ENCODE data around the gene GALT. TPM values are rescaled to one million over a fixed set of nuclear protein-coding genes. Genes with fewer than 3 reads are reported as not detected.

Gene GALT
- total and polyA plus RNA-seq, 8 donors = 17.4 to 148 (median 35.9) TPM

DNA sequence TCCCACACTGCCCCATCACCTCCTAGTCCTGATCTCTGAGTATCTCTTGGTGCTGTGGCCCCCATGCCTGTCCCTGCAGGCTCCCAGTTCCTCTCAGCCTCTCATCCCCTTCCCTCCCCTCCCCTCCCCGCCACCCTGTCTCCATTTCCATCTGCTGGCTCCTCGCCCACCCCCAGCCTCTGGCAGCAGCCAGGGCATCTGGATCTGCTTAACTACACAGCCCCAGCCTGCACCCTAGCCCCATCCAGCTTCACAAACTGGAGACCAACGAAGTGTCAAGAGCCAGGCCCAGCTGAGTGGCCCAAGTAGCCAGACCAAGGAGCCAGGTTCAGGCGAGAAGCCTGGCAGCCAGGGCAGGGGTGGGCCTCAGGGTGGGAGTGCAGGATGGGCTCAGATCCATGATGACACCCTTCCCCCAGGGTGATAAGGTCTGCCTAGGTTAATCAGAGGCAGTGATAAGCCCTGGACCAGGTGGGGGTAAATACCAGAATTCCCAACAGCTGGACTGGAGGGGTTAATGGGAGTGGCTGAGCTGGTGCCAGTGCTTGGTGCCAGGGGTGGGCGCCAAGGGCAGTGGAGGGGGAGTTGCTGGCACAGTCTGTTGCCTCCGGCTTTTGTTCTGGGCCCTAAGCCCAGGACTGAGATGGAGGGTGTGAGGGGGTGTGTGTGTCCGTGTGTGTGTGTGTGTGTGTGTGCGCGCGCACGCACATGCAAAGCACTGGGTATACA lies 8.0 kb downstream of the GALT start:
- Histone ChIP-seq H3K4me1 (peaks cover 46 to 56% (median 49%) of the 10 kb centered on the region in 4 donors), H3K4me3 (peak overlapping the region in 1 of 4 donors; percentile 3), H3K27me3 (no peaks in the 10 kb centered on the region)

DNA sequence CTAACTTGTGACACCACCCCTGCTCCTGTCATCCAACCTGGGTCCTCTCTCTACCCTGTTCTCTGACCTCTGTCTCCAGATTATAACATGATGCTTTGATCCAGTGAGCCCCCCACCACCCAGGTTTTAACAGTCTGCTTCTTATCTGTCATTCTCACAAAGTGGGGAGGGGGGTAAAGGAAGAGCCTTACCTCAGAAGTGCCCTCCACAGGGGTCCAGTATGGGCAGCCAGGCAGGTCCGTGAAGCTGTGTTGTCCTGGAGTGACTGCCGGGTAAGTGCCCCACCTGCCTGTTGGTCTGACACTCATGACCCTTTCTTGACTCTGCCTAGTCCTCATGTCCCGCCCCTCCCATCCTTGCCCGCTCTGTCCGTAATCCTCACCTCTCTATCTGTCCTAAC lies 8.9 kb downstream of the GALT start:
- intact Hi-C loops (cut with DNase I; ENCODE audit: low total_unique reads) = no loop called here
- 68 to 82% (median 79%) methylated on average over 5 of the region's 5 CpGs for WGBS, 5 donors

More for the DNA sequence above, 8.0 kb downstream of the GALT start:
- Histone ChIP-seq H3K9me3 (no peaks in the 10 kb centered on the region), H3K27ac (peak overlapping the region in 4 of 5 donors; percentile 53 to 84 (median 80)), H3K36me3 (peaks cover 4 to 11% (median 9%) of the 10 kb centered on the region in 4 donors)
- 20 to 43% (median 25%) methylated on average over 7 to 11 of the region's 11 CpGs for WGBS, 5 donors
- peak; percentile 46 to 88 for DNase-seq
- intact Hi-C loops (cut with DNase I; ENCODE audit: low total_unique reads) = no loop called here
- no peak for TF ChIP-seq EP300 (IDR thresholded peaks at IDR 0.05)
- TF ChIP-seq POLR2A (IDR thresholded peaks at IDR 0.05) = no peak
- no peak for TF ChIP-seq CTCF (IDR thresholded peaks at IDR 0.05)
- TF ChIP-seq POLR2AphosphoS5 (IDR thresholded peaks at IDR 0.05) = no peak

GRCh38 chr9:34656992-34657391 lies 10.5 kb downstream of the GALT start:
- intact Hi-C loops (cut with DNase I; ENCODE audit: low total_unique reads) = no loop called here
- H3K27me3 ChIP-seq = no peaks in the 10 kb centered on the region
- H3K9me3 ChIP-seq = no peaks in the 10 kb centered on the region
- no peak overlapping the region for H3K27ac ChIP-seq
- peaks cover 0 to 27% (median 15%) of the 10 kb centered on the region in 4 donors for H3K36me3 ChIP-seq
- no peak for DNase-seq
- peaks cover 33 to 41% (median 35%) of the 10 kb centered on the region in 4 donors for H3K4me1 ChIP-seq
- no peak for TF ChIP-seq CTCF (IDR thresholded peaks at IDR 0.05)
- TF ChIP-seq EP300 (IDR thresholded peaks at IDR 0.05) = no peak
- 84 to 91% (median 88%) methylated on average over 5 of the region's 5 CpGs for WGBS, 5 donors
- H3K4me3 ChIP-seq = no peak overlapping the region

More for the DNA sequence above, 8.9 kb downstream of the GALT start:
- Histone ChIP-seq H3K9me3 (no peaks in the 10 kb centered on the region), H3K27me3 (no peaks in the 10 kb centered on the region), H3K4me1 (peaks cover 46 to 56% (median 49%) of the 10 kb centered on the region in 4 donors), H3K4me3 (no peak overlapping the region), H3K27ac (peak overlapping the region in 4 of 5 donors; percentile 53 to 84 (median 80)), H3K36me3 (peaks cover under 1 to 11% (median 8%) of the 10 kb centered on the region in 4 donors)
- TF ChIP-seq POLR2AphosphoS5 (IDR thresholded peaks at IDR 0.05) (no peak), POLR2A (IDR thresholded peaks at IDR 0.05) (no peak), EP300 (IDR thresholded peaks at IDR 0.05) (no peak), CTCF (IDR thresholded peaks at IDR 0.05) (no peak)
- no peak for DNase-seq

DNA sequence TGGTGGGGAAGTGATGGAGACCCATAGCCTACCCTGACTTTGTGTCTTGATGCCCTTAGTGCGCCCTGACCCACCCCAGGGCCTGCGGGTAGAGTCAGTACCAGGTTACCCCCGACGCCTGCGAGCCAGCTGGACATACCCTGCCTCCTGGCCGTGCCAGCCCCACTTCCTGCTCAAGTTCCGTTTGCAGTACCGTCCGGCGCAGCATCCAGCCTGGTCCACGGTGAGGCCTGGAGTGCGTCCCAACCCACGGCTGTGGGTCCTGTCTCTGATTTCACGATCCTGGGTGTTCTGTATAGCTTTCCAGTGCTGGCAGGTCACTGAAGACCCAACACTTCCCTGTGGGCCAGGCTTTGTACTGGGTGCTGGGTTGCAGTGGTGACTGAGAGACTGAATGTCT lies 12.0 kb downstream of the GALT start:
- DNase-seq = no peak
- Histone ChIP-seq H3K9me3 (no peaks in the 10 kb centered on the region), H3K27me3 (no peaks in the 10 kb centered on the region), H3K36me3 (peaks cover 0 to 34% (median 15%) of the 10 kb centered on the region in 4 donors), H3K4me3 (no peak overlapping the region), H3K27ac (no peak overlapping the region), H3K4me1 (peaks cover 18 to 26% (median 22%) of the 10 kb centered on the region in 4 donors)
- intact Hi-C loops (cut with DNase I; ENCODE audit: low total_unique reads) = no loop called here
- WGBS, 5 donors = 86 to 94% (median 89%) methylated on average over 14 of the region's 14 CpGs
- no peak for TF ChIP-seq CTCF (IDR thresholded peaks at IDR 0.05)
- no peak for TF ChIP-seq POLR2AphosphoS5 (IDR thresholded peaks at IDR 0.05)
- no peak for TF ChIP-seq POLR2A (IDR thresholded peaks at IDR 0.05)
- no peak for TF ChIP-seq EP300 (IDR thresholded peaks at IDR 0.05)

All from stomach (tissue), 9 donors.